Fibroblast of skin of right quadriceps (primary cell): Measurements from ENCODE around the gene GSG1L.
"Not testable (repeated sequence)": the region's sequence is repeated elsewhere in the genome, so short reads cannot be mapped to it uniquely, and the experiment has no call there.

ENCODE experiments used
- DNase-seq: peaks from one replicate; pipeline ENCODE4 v3.0.0-alpha.2; 2013

Gene GSG1L

DNA sequence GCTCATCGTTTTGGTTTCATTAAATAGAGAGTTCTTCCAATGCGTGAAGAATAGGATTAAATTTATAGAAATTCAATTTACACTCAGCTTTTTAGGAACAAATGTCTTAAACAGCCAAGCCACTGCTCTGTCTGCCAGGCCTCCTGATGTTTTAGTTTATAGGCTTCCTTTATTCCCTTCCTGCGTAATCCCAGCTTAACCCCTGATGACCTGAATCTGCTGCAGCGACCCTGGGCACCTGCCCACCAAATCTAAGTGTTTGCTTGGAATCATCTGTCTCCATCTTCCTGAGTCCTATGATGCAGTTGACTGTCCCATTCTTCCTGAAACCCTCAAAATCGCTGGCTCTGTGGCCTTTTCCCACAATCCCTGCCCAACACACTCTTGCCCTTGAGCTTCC, 179.9 kb downstream of the GSG1L start:
- no peak for DNase-seq

DNA sequence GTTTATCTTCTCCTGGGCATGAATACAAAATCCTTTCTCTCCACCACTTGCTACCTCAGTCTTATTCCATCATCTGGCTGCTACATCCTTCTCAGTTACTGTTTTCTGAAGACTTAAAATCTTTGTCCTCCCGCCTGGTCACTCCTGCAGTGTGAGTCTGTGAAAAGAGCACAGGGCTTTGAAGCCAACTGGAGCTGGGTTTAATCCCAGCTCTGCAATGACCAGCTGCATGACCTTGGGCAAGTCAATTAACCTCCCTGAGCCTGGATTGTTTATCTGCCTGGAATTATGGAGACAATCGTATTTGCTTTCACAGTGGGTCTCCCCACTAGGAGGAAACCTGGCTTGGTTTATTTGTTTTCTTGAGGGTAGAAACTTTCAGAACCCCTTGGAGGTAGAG, 183.2 kb downstream of the GSG1L start:
- no peak for DNase-seq

- DNase-seq, result no peak
Measured at GRCh38 chr16:27879601-27880247, 183.8 kb downstream of the GSG1L start.

DNA sequence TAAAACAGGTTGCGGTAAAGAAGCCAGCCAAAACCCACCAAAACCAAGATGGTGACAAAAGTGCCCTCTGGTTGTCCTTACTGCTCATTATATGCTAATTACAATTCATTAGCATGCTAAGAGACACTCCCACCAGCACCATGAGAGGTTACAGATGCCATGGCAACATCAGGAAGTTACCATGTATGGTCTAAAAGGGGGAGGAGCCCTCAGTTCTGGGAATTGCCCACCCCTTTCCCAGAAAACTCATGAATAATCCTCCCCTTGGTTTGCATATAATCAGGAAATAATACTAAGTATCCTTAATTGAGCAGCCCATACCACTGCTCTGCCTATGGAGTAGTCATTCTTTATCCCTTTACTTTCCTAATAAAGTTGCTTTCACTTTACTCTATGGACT, 190.9 kb downstream of the GSG1L start:
- DNase-seq, result not testable (repeated sequence)

DNA sequence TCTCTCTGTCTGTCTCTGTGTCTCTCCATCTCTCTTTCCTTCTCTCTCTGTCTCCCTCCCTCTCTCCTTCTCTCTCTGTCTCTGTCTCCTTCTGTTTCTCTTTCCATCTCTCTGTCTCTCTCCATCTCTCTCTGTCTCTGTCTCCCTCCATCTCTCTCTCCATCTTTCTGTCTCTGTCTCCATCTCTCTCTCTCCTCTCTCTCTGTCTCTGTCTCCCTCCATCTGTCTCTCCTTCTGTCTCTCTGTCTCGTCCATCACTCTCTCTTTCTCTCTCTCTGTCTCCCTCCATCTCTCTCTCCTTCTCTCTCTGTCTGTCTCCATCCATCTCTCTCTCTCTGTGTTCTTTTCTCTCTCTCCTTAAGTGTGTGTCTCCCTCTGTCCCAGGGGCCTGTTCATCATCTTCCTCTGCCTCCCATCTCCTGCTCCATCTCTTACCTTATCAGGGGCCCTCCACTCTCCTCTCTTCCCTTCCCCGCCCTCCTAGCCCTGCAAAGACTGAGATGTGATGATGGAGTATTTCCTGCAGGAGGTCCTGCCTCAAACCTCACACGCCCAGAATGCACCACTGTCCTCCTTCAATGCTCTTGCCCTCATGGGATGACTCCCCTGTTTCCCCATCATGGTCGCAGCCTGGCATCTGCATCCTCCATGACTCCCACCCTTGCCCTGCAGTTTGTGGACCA, 193.3 kb downstream of the GSG1L start:
- DNase-seq, result no peak

GRCh38 chr16:27869411-27869810, 194.1 kb downstream of the GSG1L start:
- no peak for DNase-seq

DNA sequence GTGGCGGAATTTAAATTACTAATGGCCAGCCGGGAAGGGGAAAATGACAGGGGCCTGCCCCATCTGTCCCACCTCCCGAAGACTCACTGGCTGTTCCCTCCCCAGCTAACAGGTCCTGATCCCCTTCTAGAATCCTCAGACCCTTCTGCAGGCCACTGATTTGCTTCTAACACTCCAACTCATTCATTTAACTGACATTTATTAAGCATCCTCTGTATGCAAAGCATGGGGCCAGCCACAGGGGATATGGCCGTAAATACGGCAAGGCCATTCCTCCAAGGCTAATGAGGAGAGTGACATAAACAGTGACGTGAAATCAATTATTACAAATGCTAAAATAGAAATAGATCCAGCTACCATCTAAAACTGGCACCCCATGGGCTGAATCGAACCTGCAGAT, 195.3 kb downstream of the GSG1L start:
- no peak for DNase-seq

DNA sequence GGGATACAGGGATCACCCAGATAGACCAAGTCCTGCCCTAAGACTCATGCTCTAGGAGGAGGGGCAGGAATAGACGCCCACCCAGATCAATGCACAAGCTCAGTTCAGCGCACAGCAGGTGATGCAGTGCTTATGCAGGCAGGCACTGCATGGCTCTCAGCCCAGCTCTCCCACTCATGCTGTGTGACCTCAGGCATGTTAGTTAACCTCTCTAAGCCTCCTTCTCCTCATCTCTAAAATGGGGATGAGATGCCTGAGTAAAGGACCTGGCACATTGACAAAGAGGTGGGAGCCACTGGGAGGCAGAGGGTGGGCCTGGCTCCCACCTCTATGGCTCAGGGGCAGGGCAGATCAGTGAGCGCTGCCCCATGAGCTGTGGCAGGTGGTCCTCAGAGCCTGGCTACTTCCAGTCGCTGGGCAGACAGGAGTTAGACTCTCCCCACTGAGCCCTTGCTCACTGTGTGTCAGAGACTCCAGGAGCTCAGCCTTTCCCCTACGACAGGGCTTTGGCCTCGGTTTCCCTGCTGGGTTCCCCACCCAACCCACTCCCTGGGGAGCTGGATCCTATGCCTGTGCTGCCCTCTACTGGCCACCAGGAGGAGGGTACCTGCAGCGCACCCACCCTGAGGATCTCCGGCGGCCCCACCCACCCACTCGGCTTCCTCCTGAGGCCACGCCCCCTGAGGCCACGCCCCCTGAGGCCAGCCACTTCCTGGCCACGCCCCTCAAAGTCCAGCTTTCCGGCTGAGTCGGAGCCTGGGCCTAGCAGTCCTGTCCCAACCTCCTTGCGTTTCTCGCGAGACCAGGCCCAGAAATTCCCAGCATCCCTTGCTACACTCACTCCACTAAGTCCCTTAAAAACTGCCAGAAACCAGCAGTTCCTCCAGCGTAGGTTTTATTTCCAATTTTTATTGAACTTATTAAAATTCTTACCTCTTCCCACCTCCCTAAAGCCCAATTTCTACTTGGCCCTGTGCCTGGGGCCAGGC, 196.1 kb downstream of the GSG1L start:
- peak; percentile 64 for DNase-seq

- DNase-seq, result no peak
Measured at GRCh38 chr16:27863377-27863776, 200.1 kb downstream of the GSG1L start.

- DNase-seq, result no peak
Measured at GRCh38 chr16:27862953-27863352, 200.6 kb downstream of the GSG1L start.

GRCh38 chr16:27860091-27860490, 203.4 kb downstream of the GSG1L start:
- no peak for DNase-seq

- no peak for DNase-seq
Measured at GRCh38 chr16:27859020-27859419, 204.5 kb downstream of the GSG1L start.

GRCh38 chr16:27853651-27854050, 209.9 kb downstream of the GSG1L start:
- no peak for DNase-seq

DNA sequence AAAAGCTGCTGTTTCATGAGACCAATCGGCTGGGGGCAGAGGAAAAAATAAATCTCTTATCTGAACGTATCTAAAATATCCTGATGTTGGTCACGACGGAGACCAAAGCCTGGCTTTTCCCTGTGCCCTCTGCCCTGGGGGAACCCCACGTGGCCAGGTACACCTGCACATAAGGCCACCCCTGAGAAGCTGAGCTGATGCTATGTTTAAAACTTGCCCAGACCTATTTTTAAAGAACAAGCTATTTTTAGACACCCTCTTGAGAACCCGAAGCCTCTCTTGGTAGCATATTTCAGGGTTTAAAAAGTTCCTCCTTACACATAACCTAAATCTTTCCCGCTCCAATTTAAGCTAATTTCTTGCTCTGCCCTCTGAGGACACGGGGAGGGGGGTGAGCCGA, 210.4 kb downstream of the GSG1L start:
- DNase-seq, result no peak

DNA sequence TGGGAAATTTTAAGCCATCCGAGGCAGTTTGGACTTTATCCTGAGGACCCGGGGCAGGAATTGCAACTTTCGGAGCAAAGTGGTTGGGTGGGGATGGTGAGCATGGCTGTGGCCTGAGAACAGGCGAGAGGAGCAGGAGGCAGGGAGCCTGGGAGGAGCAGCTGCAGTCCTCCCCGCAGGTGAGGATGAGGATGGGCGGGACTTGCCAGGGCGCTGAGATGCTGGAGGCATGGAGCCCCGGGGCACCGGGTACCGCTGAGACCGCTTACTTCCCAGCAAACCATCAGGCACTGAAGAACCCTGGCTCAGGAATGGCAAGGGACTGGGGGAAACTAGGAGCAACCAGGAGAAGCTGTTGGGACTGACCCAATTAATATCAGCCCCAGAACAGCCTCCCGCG, 210.8 kb downstream of the GSG1L start:
- DNase-seq, result no peak

GRCh38 chr16:27852116-27852515, 211.4 kb downstream of the GSG1L start:
- no peak for DNase-seq

- DNase-seq, result no peak
Measured at GRCh38 chr16:27851586-27851985, 211.9 kb downstream of the GSG1L start.

DNA sequence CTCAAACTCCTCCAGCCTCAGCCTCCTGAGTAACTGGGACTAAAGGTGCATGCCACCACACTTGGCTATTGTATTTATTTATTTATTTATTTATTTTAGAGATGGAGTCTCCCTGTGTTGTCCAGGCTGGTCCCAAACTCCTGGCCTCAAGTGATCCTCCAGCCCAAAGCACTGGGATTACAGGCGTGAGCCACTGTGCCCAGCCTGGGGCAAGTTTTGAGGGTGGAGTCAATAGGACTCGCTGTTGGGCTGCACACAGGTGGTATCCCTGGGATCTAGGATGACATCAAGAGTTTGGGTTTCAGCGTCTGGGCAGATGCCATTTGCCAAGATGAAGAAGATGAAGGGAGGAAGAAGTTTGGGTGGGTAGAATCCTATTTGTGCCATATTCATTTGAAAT, 213.9 kb downstream of the GSG1L start:
- no peak for DNase-seq

DNA sequence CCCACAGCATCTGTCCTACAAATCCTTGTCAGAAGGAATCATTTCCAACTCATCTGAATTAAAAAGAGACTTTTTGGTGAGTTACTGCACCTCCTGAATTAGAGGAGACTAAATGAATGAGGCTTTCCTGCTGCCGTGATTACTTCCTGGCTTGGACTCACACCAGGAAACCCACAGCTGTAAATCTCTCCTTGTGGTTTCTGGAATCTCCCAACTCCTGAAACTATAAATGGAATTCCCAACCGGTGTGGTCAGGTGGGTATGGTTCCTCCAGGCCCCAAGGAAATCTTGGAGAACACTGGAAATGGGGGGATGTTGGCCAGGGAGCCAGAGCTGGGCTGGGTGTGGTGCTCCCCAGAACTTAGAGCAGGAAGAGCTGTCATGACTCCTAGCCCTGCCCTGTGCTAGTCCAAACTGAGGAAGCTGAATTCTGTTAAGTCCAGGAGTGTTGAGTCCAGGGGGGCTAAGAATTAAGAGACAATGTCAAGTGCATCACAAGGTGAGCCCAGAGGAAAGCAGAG, 216.4 kb downstream of the GSG1L start:
- peak; percentile 14 for DNase-seq

GRCh38 chr16:27844826-27845225, 218.7 kb downstream of the GSG1L start:
- DNase-seq, result no peak

DNA sequence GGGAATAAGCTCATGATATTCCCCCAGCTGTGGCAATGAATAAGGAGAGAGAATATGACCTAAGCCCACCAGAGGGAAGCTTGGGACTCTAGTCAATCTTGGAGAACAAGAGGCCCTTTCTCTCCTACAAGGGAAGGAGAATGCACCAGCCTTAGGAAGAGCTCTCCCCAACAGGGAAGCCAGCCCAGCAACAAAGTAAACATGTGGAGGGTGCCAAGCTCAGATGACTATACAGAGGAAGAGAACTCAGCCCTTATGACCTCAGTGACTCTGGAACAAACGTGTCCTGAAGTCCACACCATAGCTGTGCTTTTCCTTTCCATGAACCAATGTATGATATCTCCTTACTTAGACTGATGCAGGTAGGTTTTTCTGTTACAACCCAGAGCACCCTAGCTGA, 219.7 kb downstream of the GSG1L start:
- DNase-seq, result no peak

- no peak for DNase-seq
Measured at GRCh38 chr16:27841911-27842310, 221.6 kb downstream of the GSG1L start.

- DNase-seq, result no peak
Measured at GRCh38 chr16:27841061-27841801, 222.3 kb downstream of the GSG1L start.
